Breast epithelium (tissue), 3 donors: ENCODE measurements around the gene ENAH.

Experiments
- CTCF ChIP-seq, 3 donors: fragments of 450-650 bp; IDR thresholded peaks; one replicate each; pipeline ENCODE4 v1.5.1; 2016 to 2017; ENCODE audit warnings: antibody characterized with exemption in 3 of 3, mild to moderate bottlenecking in 3 of 3, moderate library complexity in 3 of 3
- POLR2A ChIP-seq: fragments of 450-650 bp; IDR thresholded peaks from one replicate; pipeline ENCODE4 v1.6.1; 2016; ENCODE audit warnings: antibody characterized with exemption, mild to moderate bottlenecking, moderate library complexity
- POLR2AphosphoS5 ChIP-seq, 3 donors: sonication (generic); formaldehyde crosslinking; IDR thresholded peaks; one replicate each; pipeline ENCODE4 v1.6.1; 2017; ENCODE audit warnings: antibody characterized with exemption in 3 of 3

GRCh38 chr1:225650179-225650578 lies 2.7 kb downstream of the ENAH start:
- TF ChIP-seq CTCF (IDR thresholded peaks at IDR 0.05) (no peak), POLR2A (no peak), POLR2AphosphoS5 (IDR thresholded peaks at IDR 0.05) (no peak)
